GM21526 (cell line): ENCODE measurements around the gene ALDOC.

Experiments used
- ATAC-seq: cut with Tn5 transposase; IDR thresholded peaks from one replicate; pipeline ENCODE4 v1.9.1; 2021; ENCODE audit warnings: moderate library complexity; ENCODE audit not compliant: unreplicated experiment, low FRiP score

Gene ALDOC

DNA sequence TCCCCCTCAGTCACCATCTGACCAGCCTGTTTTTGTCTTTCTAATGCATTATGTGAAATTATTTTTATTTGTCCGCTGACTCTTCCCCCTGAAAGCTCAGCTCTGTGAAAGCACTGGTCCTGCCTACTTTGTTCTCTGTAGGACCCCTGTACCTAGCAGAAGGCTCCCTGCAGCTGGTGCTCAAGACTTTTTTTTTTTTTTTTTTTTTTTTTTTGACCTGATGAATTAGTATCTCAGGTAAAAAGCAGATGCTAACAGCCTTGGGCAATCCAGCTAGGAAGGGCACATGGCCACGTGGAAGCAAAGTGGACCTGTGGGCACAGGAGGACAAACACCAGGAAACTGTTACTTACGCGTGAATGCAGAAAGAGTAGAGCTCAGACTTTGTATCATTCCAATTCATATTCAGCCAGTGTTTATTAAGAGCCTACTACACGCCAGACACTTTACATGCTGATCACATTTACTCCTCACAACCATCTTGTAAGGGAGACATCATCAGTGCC is 23.6 kb downstream of the ALDOC start:
- no peak for ATAC-seq

DNA sequence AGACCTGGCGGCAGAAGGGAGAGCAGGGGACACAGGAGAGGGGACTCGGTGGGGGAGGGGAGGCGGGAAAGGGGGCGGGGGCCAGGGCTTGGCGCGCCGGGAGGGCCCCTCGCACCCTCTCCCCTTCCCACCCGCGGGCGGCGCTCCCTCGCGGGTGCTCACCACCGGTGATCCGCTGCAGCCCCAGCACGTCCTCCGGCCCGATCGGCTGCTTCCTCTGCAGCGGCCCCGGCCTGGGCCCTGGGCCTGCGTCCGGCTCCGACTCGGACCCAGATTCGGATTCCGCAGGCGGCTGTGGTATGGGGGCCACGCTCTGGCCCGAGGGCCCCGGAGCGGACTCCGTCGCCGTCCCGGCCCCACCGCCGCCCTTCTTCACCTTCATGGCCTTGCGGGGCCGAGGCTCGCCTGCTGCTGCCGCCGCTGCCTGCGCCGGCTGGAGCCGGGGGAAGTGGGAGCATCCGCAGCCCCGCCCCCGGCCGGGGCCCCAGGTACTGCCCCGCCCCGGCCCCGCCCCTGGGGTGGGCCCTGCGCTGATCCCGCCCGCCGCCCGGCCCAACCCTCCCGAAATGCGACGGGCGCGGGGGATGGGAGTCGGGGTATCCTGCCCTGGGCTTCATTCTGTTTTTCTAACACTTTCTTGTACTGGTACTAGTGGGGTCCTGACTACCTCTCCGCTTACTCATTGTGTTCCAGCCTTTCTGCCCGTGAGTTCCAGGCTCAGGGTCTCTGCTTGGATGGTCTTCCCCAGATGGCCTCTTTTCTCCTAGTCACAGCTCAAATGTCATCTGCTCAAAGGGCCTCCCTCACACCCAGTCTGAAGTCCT is 24.3 kb downstream of the ALDOC start, which contains the start of gene UNC119:
Gene UNC119, minus strand, starts transcription at position 449 of the 824 bp plus-strand sequence. Its CDS starts 67 bp downstream, at position 382.
- peak; percentile 43 for ATAC-seq

DNA sequence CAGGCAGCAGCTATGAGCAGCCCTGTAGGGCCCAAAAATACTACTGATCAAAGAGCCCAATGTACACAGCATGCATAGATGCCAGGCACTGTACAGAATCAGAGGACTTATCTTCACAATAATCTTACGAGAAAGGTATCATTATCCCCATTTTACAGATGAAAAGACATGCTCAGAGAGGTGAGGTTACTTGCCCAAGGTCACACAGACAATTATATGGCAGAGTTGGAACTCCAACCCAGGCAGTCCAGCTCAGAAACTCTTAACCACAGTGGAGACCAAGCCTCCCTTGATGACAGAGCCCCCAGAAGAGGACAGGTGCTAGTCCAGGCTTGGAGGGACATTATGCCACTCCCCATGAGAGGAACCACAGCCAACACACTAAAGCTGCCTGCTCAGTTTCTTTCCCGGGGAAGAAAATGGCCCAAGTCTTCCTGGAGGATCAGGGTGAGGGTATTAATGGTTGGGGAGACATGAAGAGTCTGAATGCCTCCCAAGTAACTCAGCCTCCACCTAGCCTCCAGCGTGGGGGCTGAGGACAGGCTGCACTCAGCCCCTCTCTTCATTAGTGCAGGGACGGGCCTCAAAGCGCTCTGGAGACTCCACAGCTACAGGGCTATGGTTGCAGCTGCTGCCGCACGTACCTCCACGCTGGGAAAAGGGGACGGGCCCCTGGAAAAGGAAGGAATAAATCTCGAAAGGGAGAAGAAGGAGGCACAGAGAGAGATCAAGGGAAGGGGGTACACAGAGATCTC is 25.1 kb downstream of the ALDOC start:
- no peak for ATAC-seq

DNA sequence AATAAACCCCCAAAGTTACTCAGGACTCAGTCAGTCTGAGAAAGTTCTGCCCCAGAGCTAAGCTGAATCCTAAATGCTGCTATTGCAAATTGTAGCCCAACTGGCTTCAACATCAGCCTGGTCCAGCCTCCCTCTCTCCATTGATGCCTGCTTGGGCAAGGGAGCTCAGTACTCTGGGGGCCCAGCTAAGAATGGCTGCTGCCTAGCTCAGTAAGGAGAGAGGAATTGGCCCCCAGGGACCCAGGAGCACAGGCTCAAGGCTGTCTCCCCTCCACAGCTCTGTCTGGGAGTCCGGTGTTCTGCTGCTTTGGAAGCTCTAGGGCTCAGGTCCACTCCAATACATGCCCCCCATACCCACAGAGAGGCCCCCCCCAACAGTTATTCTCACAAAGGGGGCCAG is 25.8 kb downstream of the ALDOC start:
- no peak for ATAC-seq

DNA sequence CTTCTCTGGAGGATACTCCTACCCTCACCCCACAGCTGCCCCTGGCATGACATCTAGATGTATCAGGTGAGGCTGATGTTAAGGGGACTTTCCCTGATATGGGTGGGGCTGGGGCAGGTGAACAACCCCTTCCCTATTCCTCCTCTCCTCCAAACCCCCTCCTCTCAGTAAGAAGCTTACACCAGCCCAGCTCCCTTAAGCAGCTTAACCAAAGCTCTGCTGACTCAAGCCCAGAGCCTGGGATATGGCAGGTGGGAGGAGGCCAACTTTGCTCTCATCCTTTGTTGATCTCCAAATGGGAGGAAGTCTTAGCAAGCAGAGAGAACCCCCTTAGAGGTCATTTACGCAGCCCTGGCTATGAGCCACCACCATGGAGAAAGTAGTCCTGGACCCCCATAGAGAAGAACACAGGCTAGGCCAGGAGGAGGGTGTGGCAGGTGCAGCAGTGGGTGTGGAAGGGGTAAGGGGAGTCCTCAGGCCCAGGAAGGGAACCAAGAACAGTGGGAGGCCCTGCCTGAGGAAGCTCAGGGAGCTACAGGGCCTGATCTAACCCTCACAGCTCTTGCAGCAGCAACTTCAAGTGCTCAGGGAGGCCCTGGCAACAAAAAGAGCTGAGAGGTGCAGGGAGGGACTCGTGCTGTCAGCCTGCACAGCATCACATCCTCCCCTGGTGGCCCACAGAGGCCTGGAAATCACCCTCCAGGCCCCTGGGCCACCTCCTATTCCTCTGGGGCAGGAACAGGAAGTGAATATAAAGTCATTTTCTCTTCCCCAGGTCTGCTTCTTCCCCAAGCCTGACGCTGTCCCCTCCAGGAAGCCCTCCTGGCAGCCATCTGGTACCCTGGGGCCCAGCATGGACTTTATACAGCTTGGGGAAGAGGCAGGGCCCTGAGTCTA is 27.2 kb downstream of the ALDOC start:
- ATAC-seq = no peak

DNA sequence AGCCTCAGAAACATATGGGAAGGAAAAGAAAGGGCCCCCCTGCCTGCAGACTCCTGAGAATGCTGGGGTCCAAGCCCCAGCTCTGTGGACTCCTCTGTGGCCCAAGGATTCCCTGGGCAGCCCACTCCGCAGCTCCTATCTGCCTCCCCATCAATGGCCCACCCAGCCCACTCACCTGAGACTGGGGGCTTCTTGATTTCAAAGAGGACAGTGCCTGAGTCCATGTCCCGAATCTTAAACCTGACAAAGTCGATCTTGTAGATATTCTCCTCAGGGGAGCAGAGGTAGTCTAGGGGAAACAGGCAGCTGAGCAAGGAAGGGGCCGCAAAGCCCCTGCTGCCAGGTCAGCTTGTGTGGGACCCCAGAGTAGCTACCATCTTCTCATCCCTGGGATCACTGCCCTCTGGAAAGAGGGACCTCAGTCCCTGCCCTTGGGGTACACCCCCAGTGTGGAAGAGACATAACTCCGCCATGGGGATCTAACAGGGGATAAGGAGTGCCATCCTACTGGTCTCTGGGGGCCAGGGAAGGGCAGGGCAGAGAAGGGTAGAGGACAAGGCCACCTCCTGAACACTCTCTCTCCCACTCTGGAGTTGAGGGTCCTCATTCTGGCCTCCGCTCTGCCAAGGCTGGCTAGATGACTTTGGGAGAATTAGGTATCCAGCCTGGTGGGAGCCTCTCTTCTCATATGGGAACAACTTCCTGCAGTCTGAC is 28.1 kb downstream of the ALDOC start:
- no peak for ATAC-seq

DNA sequence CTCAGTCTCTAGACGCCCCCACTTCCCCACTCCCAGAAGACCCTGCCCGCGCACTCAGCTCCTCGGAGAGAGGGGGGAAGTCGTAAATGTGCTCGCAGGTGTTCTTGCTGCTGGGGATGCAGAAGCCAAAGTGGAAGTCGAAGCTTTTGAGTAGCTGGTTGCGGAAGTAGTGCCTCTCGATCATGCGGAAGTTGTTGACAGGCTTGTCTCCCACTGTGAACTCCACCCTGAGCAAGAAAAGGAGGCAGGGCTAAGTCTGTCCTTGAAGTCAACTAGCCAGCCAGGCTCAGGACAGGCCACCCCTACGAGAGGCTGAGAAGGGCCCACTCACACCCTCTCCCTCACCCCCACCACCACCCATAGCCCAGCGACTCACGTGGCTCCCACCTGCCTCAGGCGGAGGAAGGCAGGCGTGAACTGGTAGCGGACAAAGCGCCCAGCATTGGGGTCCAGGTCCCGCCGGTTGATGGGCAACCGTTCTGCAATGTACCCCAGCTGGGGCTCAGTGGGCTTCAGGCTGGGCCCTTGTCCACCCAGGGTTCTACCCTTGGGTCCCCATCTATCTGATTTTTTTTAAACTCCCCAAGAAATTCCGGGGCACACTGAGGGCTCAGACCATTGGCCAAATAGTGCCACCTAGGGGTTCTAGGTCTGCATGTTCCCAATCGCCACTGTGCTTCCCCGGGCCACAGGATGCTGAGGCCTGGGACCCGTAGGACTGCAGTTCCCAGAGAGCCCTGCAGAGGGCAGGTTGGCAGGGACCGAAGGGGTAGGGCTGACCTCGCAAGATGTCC is 28.9 kb downstream of the ALDOC start:
- no peak for ATAC-seq

DNA sequence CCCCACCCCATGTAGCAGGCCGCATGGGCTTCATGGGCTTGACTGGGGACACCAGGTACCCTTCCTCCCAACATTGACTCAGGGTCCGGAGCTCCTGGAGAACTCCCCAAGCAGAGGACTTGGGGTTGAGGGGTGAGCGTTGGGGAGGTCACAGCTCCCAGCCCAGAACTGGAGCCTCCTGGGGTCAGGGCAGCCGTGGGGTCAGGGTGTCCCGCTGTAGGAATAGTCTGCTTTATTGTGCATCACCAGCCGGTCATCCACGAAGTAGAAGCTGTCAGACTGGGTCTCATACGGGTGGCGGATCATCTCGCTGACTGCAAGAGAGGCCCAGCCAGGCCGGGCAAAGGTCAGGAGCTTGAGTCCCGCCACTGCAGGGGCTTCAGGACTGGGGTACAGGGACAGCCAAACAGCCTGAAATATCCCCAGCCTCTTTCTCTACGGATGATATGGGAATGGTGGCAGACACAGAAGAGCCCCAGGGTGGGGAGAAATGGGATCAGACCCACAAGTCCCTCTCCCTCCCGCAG is 29.5 kb downstream of the ALDOC start:
- no peak for ATAC-seq

DNA sequence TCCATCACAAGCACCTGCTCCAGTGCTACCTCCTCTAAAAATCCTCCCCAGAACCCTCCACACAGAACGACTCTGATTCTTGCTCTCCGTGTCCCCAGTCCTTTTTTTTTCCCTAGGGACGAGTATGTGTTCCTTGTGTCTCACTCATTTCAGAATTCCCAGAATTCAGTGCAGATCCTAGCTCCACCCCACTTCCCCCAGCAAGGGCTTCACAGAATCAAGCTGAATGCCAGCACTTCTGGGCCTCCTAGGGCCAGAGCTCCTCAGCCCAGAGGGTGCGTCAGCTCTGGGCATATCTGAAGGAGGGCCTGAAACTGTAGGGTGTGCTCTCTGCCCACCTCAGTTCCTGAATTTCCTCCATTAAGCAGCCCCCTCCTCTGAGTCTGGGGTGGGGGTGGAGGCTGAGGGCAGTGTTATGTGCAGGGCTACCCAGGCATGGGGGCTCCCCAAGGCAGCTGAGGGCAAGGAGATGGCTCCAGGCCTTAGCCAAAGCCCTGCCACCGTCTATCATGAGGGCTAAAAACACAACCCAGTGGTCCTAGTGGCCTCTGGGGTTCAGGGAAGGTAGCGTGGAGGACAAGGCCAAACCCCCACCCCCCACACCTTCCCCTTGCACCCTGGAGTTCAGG is 30.8 kb downstream of the ALDOC start:
- no peak for ATAC-seq

DNA sequence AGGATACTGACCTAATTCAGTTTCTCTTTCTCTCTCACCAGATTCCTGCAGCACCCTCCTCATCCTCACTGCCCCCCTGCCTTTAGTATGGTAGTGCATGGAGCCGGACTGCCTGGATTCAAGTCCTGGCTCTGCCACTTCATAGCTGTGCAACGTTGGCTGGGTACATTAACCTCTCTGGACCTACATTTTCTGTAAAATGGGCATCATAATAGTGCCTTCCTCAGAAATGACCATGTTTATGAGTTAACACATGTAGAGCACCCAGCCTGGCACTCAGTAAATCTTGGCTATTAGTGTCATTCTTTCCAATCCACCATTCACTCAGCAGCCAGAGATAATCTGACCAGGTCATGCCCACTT is 31.6 kb downstream of the ALDOC start:
- ATAC-seq = no peak

DNA sequence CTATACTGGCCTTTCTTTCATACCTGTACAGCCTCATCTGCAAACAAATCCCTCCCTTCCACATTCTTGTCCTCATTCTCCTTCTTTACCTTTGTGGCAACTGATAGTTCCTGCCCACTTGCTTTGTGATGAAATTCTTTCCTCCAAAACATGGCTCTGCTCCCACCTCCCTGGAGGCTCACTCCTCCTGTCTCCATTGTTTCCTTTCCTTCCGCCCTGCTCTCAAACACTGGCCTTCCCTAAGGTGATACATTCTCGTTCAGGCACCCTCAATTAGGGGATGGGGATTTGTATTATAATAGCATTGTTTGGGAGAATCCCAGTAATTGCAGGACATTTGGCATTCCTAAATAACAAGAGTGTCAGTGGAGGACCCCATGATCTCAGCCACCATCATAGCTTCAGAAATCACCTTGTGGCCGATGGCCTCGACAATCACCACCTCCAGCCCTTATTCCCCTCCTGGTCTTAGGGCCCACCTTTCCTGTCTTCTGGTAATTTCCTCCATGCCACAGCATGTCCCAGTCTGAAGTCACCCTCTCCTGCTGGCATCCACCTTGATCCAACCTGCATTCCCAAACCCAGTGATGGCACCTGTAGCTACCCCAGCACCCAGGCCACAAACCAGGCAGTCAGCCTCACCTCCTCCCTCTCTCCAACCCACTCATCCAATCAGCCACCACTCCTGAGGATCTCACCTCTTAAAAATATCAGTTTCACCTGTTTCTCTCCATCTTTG is 32.1 kb downstream of the ALDOC start:
- ATAC-seq = no peak

DNA sequence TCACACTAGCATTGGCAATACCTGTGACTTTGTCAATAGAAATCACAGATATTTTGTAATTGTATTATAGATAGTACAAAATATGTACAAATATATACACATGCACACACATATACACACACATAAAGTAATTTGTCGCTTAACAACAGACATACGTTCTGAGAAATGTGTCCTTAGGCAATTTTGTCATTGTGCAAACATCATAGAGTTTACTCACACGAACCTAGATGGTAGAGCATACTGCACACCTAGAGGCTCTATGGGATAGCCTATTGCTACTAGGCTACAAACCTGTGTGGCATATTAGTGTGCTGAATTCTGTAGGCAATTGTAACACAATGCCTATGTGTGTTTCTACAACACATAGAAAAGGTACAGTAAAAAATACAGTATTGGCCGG is 35.3 kb downstream of the ALDOC start:
- no peak for ATAC-seq

DNA sequence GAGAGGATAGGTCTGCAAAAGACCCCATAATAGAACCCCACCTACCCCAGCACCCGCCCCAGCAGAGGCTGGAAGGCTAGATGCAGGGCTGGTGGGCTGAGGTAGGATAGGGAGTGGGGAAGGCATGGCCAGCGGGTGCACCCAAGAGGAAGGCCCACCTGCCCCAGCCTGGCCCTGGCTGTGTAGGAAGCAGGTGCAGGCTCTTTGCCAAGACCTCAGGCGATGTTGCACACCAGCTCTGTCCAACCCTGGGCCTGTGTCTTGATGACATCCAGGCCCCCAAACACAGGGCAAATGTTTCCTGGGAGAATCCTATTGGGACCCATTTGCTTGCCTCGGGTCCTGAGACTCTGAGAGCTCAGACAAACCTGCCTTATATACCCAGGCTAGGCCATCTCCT is 36.5 kb downstream of the ALDOC start:
- no peak for ATAC-seq

DNA sequence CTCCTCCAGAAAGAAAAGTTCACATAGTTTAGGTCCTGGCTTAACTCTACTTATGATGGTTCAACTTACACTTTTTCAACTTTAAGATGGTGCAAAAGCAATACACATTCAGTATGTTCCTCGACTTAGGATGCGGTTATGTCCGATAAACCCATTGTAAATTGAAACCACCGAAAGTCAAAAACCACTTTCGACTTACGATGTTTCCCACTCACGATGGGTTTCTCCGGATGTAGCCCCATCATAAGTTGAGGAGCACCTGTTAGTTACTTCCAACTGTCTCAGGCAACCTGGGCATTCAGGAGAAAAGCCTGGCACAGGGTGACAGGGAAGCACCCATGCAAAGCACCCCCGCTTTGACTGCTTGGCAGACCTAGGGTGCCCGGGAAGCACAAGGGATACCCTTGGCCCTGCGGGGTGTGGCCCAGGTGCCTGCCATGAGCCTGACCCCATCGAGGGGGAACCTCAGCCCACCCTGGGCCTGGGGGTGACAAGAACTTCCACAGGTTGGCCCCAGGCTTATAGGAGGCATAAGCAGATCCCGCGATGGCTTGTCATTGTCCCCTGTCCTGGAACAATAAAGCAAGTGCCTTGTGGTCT is 38.3 kb downstream of the ALDOC start:
- ATAC-seq = no peak

DNA sequence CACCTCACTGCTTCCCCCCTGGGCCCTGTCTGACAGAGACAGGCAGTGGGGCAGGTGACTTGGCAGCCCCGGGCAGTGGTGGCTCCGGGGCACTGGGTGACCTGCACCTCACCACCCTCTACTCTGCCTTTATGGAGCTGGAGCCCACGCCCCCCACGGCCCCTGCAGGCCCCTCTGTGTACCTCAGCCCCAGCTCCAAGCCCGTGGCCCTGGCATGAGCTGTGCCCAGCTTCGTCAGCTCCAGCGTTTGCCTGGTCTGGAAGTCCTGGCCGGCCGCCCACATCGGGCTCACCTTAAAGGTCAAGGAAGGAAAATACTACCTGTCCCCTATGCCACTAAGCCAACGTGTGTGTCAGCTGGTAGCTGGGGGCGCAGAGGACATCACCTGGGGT is 39.5 kb downstream of the ALDOC start:
- no peak for ATAC-seq

DNA sequence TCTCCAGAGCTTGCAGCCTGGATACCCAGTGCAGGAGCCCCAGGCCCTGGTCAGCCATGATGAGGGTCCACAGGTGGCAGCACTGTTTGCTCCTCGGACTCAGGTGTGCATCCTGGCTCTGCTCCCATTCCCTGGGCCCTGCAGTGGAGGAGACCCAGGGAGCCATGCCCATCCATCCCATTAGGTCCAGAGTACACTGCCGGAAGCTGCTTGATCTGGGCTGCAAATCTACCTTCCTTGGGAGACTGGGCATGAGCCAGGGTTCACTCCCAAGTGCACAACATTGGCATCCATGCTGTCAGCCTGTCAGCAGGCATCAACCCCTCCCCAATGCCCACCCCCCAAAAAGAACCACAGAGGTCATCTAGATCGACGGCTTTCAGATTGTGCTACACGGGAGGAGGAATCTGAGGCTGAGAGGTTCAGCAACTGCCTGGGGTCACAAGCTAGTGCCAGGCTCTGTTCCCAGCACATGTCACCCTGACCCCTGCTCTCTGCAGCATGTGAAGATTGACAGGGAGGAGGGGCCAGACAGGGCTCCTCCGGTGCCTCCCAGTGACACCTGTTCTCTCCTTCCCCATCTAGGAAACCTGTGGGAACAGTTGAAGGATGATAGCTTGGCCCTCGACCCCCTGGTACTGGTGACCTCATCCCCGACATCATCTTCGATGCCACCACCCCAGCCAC is 40.0 kb downstream of the ALDOC start:
- ATAC-seq = no peak

DNA sequence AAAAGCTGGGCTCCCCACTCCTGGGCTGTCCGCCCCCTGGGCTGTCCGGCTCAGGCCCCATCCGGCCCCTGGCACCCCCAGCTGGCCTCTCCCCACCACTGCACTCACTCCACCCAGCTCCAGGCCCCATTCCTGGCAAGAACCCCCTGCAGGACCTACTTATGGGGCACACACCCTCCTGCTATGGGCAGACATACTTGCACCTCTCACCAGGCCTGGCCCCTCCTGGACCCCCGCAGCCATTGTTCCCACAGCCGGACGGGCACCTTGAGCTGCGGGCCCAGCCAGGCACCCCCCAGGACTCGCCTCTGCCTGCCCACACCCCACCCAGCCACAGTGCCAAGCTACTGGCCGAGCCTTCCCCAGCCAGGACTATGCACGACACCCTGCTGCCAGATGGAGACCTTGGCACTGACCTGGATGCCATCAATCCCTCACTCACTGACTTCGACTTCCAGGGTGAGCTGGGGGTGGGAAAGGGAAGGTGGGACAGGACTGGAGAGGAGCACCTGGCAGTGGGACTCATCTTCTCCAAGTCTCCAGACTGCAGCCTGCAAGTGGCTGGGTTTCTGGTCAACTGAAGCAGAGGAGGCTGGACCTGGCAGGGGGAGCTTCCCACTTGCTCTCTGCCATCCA is 41.8 kb downstream of the ALDOC start:
- ATAC-seq = no peak
